PFSK-1 (cell line): ENCODE data around the gene SLC44A1.

Experiments used
- FOXP2 ChIP-seq: optimal IDR thresholded peaks from 2 replicates; pipeline ENCODE3; 2011; ENCODE audit warnings: borderline replicate concordance, control low read depth, inconsistent platforms; ENCODE audit not compliant: insufficient read depth; ENCODE audit errors: extremely low read length, extremely low read depth
- POLR2AphosphoS5 ChIP-seq: IDR thresholded peaks from 2 replicates; pipeline ENCODE4 v1.6.1; 2012; ENCODE audit warnings: low read depth, mild to moderate bottlenecking, control low read depth, low read length, moderate library complexity
- SIN3A ChIP-seq: IDR thresholded peaks from 2 replicates; pipeline ENCODE4 v1.6.1; 2012; ENCODE audit warnings: mild to moderate bottlenecking, low read length, moderate library complexity, borderline replicate concordance; ENCODE audit not compliant: insufficient read depth
- TAF1 ChIP-seq: IDR thresholded peaks from 2 replicates; pipeline ENCODE4 v1.6.1; 2012; ENCODE audit warnings: low read length, control low read depth, borderline replicate concordance; ENCODE audit not compliant: insufficient read depth
- TF ChIP-seq, protein P1 (sequence below), 2 experiments: IDR thresholded peaks; 2 replicates each; pipeline versions ENCODE4 v1.6.1 to v1.8.0; 2011 to 2012; ENCODE audit warnings: low read depth in 2 of 2, low read length in 2 of 2, control low read depth in 1 of 2, inconsistent platforms in 1 of 2, mild to moderate bottlenecking in 1 of 2, moderate library complexity in 1 of 2; ENCODE audit not compliant: insufficient read depth in 1 of 2

Gene SLC44A1

DNA sequence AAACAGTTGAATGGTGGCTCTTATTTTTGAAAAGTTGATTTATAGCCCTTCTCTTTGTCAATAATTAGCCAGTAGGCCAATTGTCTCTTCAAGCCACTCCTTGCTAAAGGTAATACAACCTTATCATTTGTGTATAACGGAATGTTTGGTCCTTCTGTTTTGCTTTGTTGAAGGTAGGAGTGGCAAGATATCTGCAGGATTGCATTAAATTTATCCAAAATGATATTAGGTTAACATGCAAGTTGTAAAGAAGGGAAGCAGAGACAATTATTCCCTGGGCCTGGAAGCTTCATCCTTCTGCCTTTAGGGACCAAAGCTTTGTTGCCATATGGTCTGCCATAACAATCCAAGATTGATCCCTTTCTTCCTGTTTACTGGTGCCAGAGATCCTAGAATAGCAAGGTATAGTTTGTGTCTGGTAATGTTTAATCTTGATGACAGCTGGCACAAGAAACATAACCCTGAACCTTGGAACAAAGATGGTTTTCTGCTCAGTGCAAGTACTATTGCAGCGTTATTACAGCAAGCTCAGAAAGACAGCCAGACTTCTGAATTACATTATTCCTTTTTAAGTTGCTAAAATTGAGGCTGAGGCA is 187.9 kb downstream of the SLC44A1 start:
- TF ChIP-seq FOXP2 = no peak
- TF ChIP-seq POLR2AphosphoS5 = no peak
- TF ChIP-seq TAF1 = no peak
- no peak for TF ChIP-seq SIN3A
- TF ChIP-seq, protein P1, sequence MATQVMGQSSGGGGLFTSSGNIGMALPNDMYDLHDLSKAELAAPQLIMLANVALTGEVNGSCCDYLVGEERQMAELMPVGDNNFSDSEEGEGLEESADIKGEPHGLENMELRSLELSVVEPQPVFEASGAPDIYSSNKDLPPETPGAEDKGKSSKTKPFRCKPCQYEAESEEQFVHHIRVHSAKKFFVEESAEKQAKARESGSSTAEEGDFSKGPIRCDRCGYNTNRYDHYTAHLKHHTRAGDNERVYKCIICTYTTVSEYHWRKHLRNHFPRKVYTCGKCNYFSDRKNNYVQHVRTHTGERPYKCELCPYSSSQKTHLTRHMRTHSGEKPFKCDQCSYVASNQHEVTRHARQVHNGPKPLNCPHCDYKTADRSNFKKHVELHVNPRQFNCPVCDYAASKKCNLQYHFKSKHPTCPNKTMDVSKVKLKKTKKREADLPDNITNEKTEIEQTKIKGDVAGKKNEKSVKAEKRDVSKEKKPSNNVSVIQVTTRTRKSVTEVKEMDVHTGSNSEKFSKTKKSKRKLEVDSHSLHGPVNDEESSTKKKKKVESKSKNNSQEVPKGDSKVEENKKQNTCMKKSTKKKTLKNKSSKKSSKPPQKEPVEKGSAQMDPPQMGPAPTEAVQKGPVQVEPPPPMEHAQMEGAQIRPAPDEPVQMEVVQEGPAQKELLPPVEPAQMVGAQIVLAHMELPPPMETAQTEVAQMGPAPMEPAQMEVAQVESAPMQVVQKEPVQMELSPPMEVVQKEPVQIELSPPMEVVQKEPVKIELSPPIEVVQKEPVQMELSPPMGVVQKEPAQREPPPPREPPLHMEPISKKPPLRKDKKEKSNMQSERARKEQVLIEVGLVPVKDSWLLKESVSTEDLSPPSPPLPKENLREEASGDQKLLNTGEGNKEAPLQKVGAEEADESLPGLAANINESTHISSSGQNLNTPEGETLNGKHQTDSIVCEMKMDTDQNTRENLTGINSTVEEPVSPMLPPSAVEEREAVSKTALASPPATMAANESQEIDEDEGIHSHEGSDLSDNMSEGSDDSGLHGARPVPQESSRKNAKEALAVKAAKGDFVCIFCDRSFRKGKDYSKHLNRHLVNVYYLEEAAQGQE (IDR thresholded peaks at IDR 0.05; ENCODE audit: insufficient read depth in 1 of 2, low read depth in 2 of 2, low read length in 2 of 2) = no peak

DNA sequence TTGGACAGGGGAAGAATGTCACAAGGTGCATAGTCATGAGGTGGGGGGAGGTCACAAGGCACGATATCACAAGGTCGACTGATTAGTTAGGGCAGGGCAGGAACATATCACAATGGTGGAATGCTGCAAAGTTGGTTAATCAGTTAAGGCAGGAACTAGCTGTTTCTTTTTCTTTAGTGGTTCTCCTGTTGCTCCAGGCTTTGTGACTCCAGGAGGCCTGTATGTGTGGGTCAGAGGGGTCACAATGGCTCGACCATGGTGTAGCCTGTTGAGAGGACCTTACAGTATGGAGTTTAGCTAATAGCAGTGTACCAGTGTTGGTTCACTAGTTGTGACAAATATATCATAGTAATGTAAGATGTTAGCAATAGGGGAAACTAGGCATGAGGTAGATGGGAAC is 191.0 kb downstream of the SLC44A1 start:
- TF ChIP-seq SIN3A (no peak), POLR2AphosphoS5 (no peak), FOXP2 (no peak)
- TF ChIP-seq, protein P1 (IDR thresholded peaks at IDR 0.05; ENCODE audit: insufficient read depth in 1 of 2, low read depth in 2 of 2, low read length in 2 of 2) = no peak

DNA sequence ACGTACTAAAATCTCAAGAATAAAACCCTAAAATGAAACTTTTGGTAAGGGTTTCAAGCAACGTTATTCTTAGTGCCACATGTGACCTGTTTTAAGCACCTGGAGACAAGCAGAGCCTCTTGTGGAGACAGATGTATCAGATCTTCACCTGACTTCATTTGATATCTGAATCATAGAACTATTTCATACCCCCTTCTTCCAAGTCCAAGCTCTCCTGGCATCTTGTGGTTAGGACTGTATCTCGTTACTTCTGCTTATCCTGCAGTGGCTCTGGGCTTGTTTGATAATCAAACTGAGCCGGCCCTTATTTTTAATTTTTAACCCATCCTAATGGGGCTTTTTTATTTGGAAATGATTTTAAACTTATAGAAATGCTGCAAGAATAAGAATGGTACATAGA is 192.3 kb downstream of the SLC44A1 start:
- TF ChIP-seq, protein P1 (IDR thresholded peaks at IDR 0.05; ENCODE audit: insufficient read depth in 1 of 2, low read depth in 2 of 2, low read length in 2 of 2) = no peak
- no peak for TF ChIP-seq POLR2AphosphoS5
- TF ChIP-seq FOXP2 = no peak
- TF ChIP-seq TAF1 = no peak
- TF ChIP-seq SIN3A = no peak

DNA sequence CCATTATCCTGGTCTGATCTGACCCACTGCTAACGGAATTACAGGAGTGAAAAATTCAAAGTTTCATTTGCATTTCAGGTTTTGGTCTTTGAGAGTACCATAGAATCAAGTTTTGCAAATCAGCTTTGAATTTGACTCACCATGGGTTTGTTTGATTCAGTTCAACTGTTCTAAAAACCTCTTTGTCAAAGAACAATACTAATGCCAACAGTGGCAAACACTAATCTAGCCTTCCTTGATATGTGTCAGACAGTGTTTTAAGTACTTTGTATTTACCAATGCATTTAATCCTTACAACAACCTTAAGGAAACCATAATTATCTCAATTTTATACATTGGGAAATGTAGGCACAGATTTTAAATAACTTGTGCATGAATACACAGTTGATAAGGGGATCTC is 193.3 kb downstream of the SLC44A1 start:
- no peak for TF ChIP-seq POLR2AphosphoS5
- no peak for TF ChIP-seq SIN3A
- no peak for TF ChIP-seq TAF1
- TF ChIP-seq, protein P1 (IDR thresholded peaks at IDR 0.05; ENCODE audit: insufficient read depth in 1 of 2, low read depth in 2 of 2, low read length in 2 of 2) = no peak
- TF ChIP-seq FOXP2 = no peak

DNA sequence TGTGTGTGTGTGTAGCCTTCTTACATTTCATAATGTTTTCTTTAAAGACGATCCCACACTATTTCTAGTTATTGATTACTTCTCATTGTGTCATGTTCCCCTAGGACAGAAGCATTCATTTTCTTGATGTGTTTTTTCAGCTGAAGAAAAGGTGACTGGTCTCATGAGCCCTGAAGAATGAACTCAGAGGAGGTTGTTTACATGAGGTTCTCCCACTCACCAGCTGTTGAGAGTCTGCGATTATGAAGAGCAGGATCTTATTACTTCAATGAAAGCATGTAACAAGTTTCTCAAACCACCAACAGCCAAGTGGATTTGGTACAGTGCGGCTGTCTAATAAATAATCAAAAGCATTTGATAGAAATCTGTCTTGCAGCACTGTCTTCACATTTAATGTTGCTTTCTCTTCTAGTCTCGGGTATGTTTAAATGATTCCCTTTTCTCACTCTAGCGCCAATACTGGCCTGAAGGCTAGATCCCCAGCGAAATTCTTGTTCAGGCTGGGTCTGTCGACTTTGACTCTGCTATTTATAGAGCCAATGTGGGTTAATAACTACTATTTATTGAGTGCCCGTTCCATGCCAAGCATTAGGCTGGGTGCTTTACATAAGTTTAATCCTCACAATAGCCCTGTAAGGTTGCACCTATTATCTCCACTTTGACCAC is 193.8 kb downstream of the SLC44A1 start:
- no peak for TF ChIP-seq FOXP2
- no peak for TF ChIP-seq SIN3A
- no peak for TF ChIP-seq TAF1
- TF ChIP-seq, protein P1 (IDR thresholded peaks at IDR 0.05; ENCODE audit: insufficient read depth in 1 of 2, low read depth in 2 of 2, low read length in 2 of 2) = no peak
- no peak for TF ChIP-seq POLR2AphosphoS5
